HEK293T (cell line): Measurements from ENCODE around the gene DOCK1.

Source experiments
- CTCF ChIA-PET: fragments of 350-600 bp; formaldehyde crosslinking; extraction: SDS; loops from one replicate; lab custom pipeline; 2021; ENCODE audit warnings: antibody characterized with exemption, inconsistent platforms; lab: Yijun Ruan, JAX
- POLR2A ChIA-PET: fragments of 350-600 bp; formaldehyde crosslinking; extraction: SDS; loops from one replicate; lab custom pipeline; 2020; ENCODE audit warnings: antibody characterized with exemption, inconsistent platforms; lab: Yijun Ruan, JAX
- DNase-seq: peaks from one replicate; pipeline ENCODE4 v3.0.0; 2012; ENCODE audit warnings: mixed read lengths; ENCODE audit errors: extremely low spot score
- ARNT ChIP-seq: fragments of 450-650 bp; IDR thresholded peaks from 2 replicates; pipeline ENCODE4 v1.6.1; 2017; ENCODE audit warnings: mild to moderate bottlenecking
- BHLHE40 ChIP-seq: fragments of 450-650 bp; IDR thresholded peaks from 2 replicates; pipeline ENCODE4 v1.6.1; 2016; ENCODE audit warnings: mild to moderate bottlenecking, moderate library complexity, borderline replicate concordance
- CTBP1 ChIP-seq: fragments of 450-650 bp; IDR thresholded peaks from 2 replicates; pipeline ENCODE4 v1.6.1; 2016; ENCODE audit warnings: borderline replicate concordance
- ELF4 ChIP-seq: fragments of 450-650 bp; IDR thresholded peaks from 2 replicates; pipeline ENCODE4 v1.6.1; 2017; ENCODE audit warnings: antibody characterized with exemption
- FOXA1 ChIP-seq: fragments of 450-650 bp; IDR thresholded peaks from 2 replicates; pipeline ENCODE4 v1.6.1; 2016; ENCODE audit warnings: mild to moderate bottlenecking
- FOXK2 ChIP-seq: fragments of 450-650 bp; IDR thresholded peaks from 2 replicates; pipeline ENCODE4 v1.6.1; 2016; ENCODE audit warnings: mild to moderate bottlenecking
- FOXM1 ChIP-seq: fragments of 450-650 bp; IDR thresholded peaks from 2 replicates; pipeline ENCODE4 v1.6.1; 2017; ENCODE audit warnings: mild to moderate bottlenecking, borderline replicate concordance
- HDGF ChIP-seq: fragments of 450-650 bp; IDR thresholded peaks from 2 replicates; pipeline ENCODE4 v1.6.1; 2017; ENCODE audit warnings: antibody characterized with exemption, borderline replicate concordance
- L3MBTL2 ChIP-seq: fragments of 450-650 bp; conservative IDR thresholded peaks from 2 replicates; pipeline ENCODE4 v1.6.1; 2016; ENCODE audit warnings: mild to moderate bottlenecking
- LEF1 ChIP-seq: fragments of 450-650 bp; IDR thresholded peaks from 2 replicates; pipeline ENCODE4 v1.6.1; 2017; ENCODE audit warnings: mild to moderate bottlenecking, borderline replicate concordance
- NFRKB ChIP-seq: fragments of 450-650 bp; IDR thresholded peaks from 2 replicates; pipeline ENCODE4 v1.6.1; 2016; ENCODE audit warnings: mild to moderate bottlenecking, moderate library complexity
- SP1 ChIP-seq: fragments of 450-650 bp; IDR thresholded peaks from 2 replicates; pipeline ENCODE4 v1.6.1; 2017
- SUZ12 ChIP-seq: fragments of 450-650 bp; IDR thresholded peaks from 2 replicates; pipeline ENCODE4 v1.6.1; 2016; ENCODE audit warnings: mild to moderate bottlenecking
- TARDBP ChIP-seq: fragments of 450-650 bp; IDR thresholded peaks from 2 replicates; pipeline ENCODE4 v1.6.1; 2016
- ZNF384 ChIP-seq: fragments of 450-650 bp; IDR thresholded peaks from 2 replicates; pipeline ENCODE4 v1.6.1; 2016
- TF ChIP-seq, protein P1 (sequence below): fragments of 450-650 bp; IDR thresholded peaks from 2 replicates; pipeline ENCODE4 v1.6.1; 2016

DOCK1 gene

DNA sequence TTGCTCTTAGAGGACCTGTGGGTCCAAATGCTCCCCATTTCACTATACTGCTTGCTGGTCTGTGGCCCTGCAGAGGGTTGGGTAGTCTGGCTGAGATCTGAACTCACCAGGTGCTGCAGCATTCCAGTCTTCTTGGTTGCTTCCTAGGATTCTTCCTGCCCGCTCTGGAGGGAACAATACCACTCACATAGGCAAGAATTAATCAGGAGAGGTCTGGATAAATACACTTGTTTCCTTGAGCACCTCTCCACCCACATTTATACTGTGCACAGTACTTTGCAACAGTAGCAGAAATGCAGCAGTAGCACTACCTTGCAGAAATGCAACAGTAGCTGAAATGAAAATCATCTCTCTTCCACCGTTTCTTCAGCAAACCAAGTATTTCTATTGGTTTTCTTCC, 165.9 kb downstream of the DOCK1 start:
- CTCF ChIA-PET: no interaction called here
- POLR2A ChIA-PET: no interaction called here
- no peak for TF ChIP-seq ARNT
- TF ChIP-seq SUZ12: no peak
- TF ChIP-seq ELF4: no peak
- TF ChIP-seq ZNF384: no peak
- no peak for TF ChIP-seq BHLHE40
- no peak for TF ChIP-seq NFRKB
- TF ChIP-seq SP1: no peak
- TF ChIP-seq CTBP1: no peak
- TF ChIP-seq FOXK2: no peak
- TF ChIP-seq L3MBTL2: no peak
- no peak for TF ChIP-seq LEF1
- TF ChIP-seq FOXM1: no peak
- TF ChIP-seq, protein P1, sequence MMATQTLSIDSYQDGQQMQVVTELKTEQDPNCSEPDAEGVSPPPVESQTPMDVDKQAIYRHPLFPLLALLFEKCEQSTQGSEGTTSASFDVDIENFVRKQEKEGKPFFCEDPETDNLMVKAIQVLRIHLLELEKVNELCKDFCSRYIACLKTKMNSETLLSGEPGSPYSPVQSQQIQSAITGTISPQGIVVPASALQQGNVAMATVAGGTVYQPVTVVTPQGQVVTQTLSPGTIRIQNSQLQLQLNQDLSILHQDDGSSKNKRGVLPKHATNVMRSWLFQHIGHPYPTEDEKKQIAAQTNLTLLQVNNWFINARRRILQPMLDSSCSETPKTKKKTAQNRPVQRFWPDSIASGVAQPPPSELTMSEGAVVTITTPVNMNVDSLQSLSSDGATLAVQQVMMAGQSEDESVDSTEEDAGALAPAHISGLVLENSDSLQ: no peak
- no peak for TF ChIP-seq HDGF
- TF ChIP-seq TARDBP: no peak
- DNase-seq: no peak

DNA sequence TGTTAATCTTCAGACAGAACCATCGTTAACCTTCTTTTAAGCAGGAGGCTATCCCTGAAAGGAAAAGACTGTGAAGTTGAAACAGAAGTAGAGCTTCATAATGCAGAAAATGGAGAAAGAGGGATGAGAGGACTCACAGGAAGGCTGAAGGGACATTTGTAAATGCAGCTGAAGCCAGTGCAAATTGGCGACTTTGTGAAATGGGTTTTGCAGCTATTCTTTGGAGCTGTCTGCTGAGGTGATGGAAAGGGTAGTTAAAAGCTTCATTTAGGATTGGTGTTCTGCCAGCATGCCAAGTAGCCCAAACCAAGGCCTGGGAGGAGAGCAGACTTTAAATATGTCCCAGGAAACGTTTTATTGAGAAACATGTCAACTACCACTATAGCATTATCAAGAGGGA, 168.4 kb downstream of the DOCK1 start:
- ChIA-PET POLR2A (no interaction called here), CTCF (no interaction called here)
- TF ChIP-seq LEF1: no peak
- TF ChIP-seq, protein P1: no peak
- TF ChIP-seq FOXM1: no peak
- no peak for TF ChIP-seq FOXA1
- TF ChIP-seq NFRKB: no peak
- no peak for DNase-seq

DNA sequence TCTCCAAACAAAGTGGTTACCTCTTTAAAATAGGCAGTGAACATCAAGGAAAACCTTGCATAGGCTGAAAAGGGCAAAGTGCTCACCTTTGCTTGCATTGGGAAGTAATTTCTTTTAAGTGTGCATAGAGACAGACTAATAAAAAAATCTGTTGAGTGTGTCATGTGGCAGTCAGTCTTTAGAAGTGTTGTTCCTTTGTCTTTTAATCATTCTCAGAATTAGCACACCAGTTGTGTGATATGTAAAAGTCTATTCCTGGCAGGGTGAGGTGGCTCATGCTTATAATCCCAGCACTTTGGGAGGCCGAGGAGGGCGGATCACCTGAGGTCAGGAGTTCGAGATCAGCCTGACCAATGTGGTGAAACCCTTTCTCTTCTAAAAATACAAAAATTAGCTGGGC, 174.2 kb downstream of the DOCK1 start:
- no peak for DNase-seq
- ChIA-PET POLR2A (no interaction called here), CTCF (no interaction called here)
- no peak for TF ChIP-seq SUZ12
- TF ChIP-seq, protein P1: no peak
- no peak for TF ChIP-seq NFRKB
- no peak for TF ChIP-seq ELF4
- TF ChIP-seq LEF1: no peak
- TF ChIP-seq SP1: no peak
- no peak for TF ChIP-seq L3MBTL2
- no peak for TF ChIP-seq CTBP1
- no peak for TF ChIP-seq FOXK2
- TF ChIP-seq FOXM1: no peak
- TF ChIP-seq BHLHE40: no peak

DNA sequence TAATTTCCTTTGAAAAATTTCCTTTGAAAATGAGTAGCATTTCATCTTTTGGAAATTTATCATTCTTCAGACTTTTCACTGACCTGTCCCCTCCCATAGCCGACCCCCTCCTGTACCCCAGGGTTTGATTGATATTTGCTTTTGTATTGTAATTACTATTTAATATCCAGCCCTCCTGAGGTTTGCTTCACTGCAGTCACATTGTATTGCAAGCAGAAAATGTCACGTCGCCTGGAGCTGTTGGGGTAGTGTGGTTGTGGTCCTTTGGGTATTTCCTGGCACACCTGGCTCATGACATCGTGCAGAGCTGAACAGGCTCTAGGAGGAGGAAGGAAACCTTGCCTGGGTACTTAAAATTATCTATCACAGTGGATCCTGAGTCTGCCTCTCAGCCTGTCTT, 175.1 kb downstream of the DOCK1 start:
- POLR2A ChIA-PET: no interaction called here
- no peak for DNase-seq
- no peak for TF ChIP-seq SP1
- CTCF ChIA-PET: no interaction called here

DNA sequence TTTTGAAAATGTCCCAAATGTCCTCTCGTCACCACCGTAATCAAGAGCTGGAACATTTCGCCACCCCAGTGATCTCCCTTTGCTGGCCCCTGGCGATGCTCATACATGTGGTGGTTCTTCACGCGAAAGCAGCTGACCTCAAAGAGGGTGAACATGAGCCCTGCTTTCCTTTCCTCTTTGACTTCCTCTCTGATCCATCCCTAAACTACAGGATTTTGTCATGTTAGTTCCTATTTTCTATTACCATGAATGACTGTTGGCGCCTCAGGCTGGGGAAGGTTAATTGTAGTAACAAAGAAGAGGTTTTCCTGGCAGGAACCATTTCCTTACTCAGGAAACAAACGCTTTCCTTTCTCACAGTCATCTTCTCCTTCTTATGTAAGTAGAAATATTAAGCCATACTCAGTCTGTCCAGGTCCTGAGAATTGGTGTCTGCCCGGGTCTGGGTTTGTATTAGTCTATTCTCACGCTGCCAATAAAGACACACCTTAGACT, 176.7 kb downstream of the DOCK1 start:
- POLR2A ChIA-PET: no interaction called here
- no peak for DNase-seq
- TF ChIP-seq FOXA1 (no peak), HDGF (no peak), L3MBTL2 (no peak), FOXK2 (no peak)
- CTCF ChIA-PET: no interaction called here

DNA sequence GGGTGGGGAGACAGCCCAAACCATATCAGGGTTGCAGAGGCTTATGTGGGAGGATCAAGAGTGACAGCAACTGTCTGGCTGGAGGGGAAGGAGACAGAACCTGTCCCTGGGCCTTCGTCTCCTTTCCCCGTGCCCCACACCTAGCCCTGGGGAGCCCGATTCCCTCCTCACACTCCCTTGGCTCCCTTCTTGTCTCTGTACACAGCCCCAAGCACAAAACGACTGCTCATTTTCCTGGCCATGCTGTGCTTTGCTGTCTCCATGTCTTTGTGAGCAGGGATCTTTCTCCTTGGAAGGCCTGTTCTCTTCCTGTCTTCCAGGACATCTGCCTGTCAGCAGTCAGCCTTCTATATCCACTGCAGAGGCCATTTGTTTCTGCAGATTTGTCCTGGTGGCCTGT, 177.4 kb downstream of the DOCK1 start:
- CTCF ChIA-PET: no interaction called here

DNA sequence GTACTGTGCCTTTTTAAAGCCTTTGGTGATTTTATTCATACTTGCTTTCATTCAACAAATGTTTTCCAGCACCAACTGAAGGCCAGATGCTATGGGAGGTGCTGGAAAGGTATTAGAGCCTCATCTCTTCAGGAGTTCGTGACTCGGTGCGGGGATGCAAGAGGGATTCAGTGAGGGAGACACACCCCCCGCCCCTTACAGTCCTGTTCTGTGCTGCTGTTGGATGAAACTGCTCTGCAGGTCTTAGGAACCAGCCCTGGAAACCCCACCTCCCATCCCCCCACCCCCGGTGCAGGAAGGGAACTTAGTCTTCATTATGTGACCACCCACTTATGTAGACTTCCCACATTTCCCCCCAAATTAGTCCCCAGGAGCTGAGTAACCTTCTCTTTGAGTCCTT, 180.7 kb downstream of the DOCK1 start:
- no peak for TF ChIP-seq FOXM1
- TF ChIP-seq CTBP1: no peak
- TF ChIP-seq BHLHE40: no peak
- TF ChIP-seq SP1: no peak
- TF ChIP-seq ARNT: no peak
- no peak for TF ChIP-seq LEF1
- no peak for TF ChIP-seq ELF4
- ChIA-PET POLR2A (no interaction called here), CTCF (no interaction called here)
- DNase-seq: no peak

More for the DNA sequence above, 177.4 kb downstream of the DOCK1 start:
- no peak for TF ChIP-seq ARNT
- TF ChIP-seq, protein P1: no peak
- TF ChIP-seq FOXK2: no peak
- TF ChIP-seq SUZ12: no peak
- no peak for TF ChIP-seq ELF4
- TF ChIP-seq NFRKB: no peak
- TF ChIP-seq L3MBTL2: no peak
- POLR2A ChIA-PET: no interaction called here
- no peak for DNase-seq
